ENCODE results near the gene RABEP1. TPM values are rescaled to one million over a fixed set of nuclear protein-coding genes. Genes with fewer than 3 reads are reported as not detected.

RABEP1 gene
- total and polyA plus RNA-seq, 2 donors from 2014 or later, result 21.1 to 47.6 TPM

DNA sequence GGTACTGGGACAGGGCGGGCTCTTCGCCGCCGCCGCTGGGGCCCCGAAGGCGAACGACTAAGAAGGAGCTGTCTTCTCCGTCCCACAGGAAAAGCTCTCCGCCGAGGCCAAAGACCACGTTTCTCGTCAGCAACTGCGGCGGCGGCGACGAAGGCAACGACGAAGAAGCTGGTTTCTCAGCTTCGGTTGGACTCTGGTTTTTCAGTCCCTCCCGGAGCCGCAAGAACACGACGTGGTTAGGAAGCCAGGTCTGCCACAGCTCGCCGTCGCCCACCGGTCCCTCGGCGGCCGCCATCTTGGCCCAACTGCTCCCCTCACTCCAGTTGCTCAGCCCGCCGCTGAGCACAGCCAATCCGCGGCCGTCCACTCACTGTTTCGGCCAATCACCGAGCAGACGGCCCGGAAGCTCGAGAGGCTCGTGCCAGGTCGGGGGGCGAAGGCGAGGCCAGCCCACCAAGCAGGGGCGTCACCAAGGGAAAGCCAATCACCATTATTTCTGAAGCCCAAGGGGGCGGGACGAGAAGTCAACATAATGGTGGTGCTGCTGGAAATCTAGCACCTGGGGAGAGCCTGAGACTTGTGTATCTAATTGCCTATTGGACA lies 137.4 kb downstream of the RABEP1 start, which contains the start of gene NUP88:
Gene NUP88 (minus strand): TSS at position 307 of the 603 bp plus-strand sequence. CDS start 12 bp downstream, at position 295.
- Histone ChIP-seq H3K27ac (ENCODE audit: low read depth in 2 of 2, low read length in 2 of 2) (peak within 1 kb of the TSS; percentile 93 to 96), H3K4me1 (ENCODE audit: control insufficient read depth in 2 of 3, insufficient read depth in 2 of 3, low read depth in 1 of 3, low read length in 3 of 3) (peaks cover 2 to 14% (median 8%) of the 10 kb centered on the region in 3 donors), H3K9me3 (ENCODE audit: control insufficient read depth in 2 of 3, insufficient read depth in 1 of 3, low read length in 3 of 3) (no peaks in the 10 kb centered on the region), H3K27me3 (ENCODE audit: control insufficient read depth, insufficient read depth, low read length) (no peaks in the 10 kb centered on the region), H3K4me3 (ENCODE audit: low read length in 3 of 3) (peak within 1 kb of the TSS; percentile 80 to 99 (median 86)), H3K9ac (ENCODE audit: low read length in 3 of 3) (peak within 1 kb of the TSS; percentile 86 to 97 (median 97)), H3K36me3 (ENCODE audit: control insufficient read depth in 2 of 3, insufficient read depth in 3 of 3, low read length in 3 of 3) (peaks cover 7 to 22% (median 9%) of the 10 kb centered on the region in 3 donors)
- intact Hi-C loops (cut with DNase I), result no loop called here
- TF ChIP-seq, protein P1, sequence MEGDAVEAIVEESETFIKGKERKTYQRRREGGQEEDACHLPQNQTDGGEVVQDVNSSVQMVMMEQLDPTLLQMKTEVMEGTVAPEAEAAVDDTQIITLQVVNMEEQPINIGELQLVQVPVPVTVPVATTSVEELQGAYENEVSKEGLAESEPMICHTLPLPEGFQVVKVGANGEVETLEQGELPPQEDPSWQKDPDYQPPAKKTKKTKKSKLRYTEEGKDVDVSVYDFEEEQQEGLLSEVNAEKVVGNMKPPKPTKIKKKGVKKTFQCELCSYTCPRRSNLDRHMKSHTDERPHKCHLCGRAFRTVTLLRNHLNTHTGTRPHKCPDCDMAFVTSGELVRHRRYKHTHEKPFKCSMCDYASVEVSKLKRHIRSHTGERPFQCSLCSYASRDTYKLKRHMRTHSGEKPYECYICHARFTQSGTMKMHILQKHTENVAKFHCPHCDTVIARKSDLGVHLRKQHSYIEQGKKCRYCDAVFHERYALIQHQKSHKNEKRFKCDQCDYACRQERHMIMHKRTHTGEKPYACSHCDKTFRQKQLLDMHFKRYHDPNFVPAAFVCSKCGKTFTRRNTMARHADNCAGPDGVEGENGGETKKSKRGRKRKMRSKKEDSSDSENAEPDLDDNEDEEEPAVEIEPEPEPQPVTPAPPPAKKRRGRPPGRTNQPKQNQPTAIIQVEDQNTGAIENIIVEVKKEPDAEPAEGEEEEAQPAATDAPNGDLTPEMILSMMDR (IDR thresholded peaks at IDR 0.05; ENCODE audit: borderline replicate concordance, extremely low read depth, insufficient read depth), result no peak
- FAIRE-seq (peak; percentile 56), DNase-seq (peak; percentile 98 to 100 (median 99))

- FAIRE-seq (no peak), DNase-seq (peak; percentile 91 to 97 (median 94))
- peak within 1 kb of the TSS; percentile 93 to 96 for H3K27ac ChIP-seq (ENCODE audit: low read depth in 2 of 2, low read length in 2 of 2)
- peak within 1 kb of the TSS; percentile 80 to 99 (median 86) for H3K4me3 ChIP-seq (ENCODE audit: low read length in 3 of 3)
- peak within 1 kb of the TSS; percentile 86 to 97 (median 97) for H3K9ac ChIP-seq (ENCODE audit: low read length in 3 of 3)
- H3K9me3 ChIP-seq (ENCODE audit: control insufficient read depth in 2 of 3, insufficient read depth in 1 of 3, low read length in 3 of 3), result no peaks in the 10 kb centered on the region
- intact Hi-C loops (cut with DNase I), result no loop called here
- no peaks in the 10 kb centered on the region for H3K27me3 ChIP-seq (ENCODE audit: control insufficient read depth, insufficient read depth, low read length)
- peaks cover 2 to 14% (median 8%) of the 10 kb centered on the region in 3 donors for H3K4me1 ChIP-seq (ENCODE audit: control insufficient read depth in 2 of 3, insufficient read depth in 2 of 3, low read depth in 1 of 3, low read length in 3 of 3)
- TF ChIP-seq, protein P1 (IDR thresholded peaks at IDR 0.05; ENCODE audit: borderline replicate concordance, extremely low read depth, insufficient read depth), result no peak
- peaks cover 7 to 25% (median 9%) of the 10 kb centered on the region in 3 donors for H3K36me3 ChIP-seq (ENCODE audit: control insufficient read depth in 2 of 3, insufficient read depth in 3 of 3, low read length in 3 of 3)
These were observed 138.0 kb downstream of the RABEP1 start, which contains the start of gene RPAIN for GRCh38 chr17:5419959-5420653. TSS of gene RPAIN (plus strand) at chr17:5420182. CDS start at chr17:5420211, 29 bp downstream.

- Histone ChIP-seq H3K4me1 (ENCODE audit: control insufficient read depth in 2 of 3, insufficient read depth in 2 of 3, low read depth in 1 of 3, low read length in 3 of 3) (peaks cover 2 to 11% (median 8%) of the 10 kb centered on the region in 3 donors), H3K27me3 (ENCODE audit: control insufficient read depth, insufficient read depth, low read length) (no peaks in the 10 kb centered on the region), H3K9ac (ENCODE audit: low read length in 3 of 3) (no peak overlapping the region), H3K36me3 (ENCODE audit: control insufficient read depth in 2 of 3, insufficient read depth in 3 of 3, low read length in 3 of 3) (peaks cover 4 to 30% (median 18%) of the 10 kb centered on the region in 3 donors), H3K27ac (ENCODE audit: low read depth in 2 of 2, low read length in 2 of 2) (no peak overlapping the region), H3K9me3 (ENCODE audit: control insufficient read depth in 2 of 3, insufficient read depth in 1 of 3, low read length in 3 of 3) (no peaks in the 10 kb centered on the region), H3K4me3 (ENCODE audit: low read length in 3 of 3) (no peak overlapping the region)
- DNase-seq (no peak), FAIRE-seq (no peak)
- intact Hi-C loops (cut with DNase I), result no loop called here
- TF ChIP-seq, protein P1 (IDR thresholded peaks at IDR 0.05; ENCODE audit: borderline replicate concordance, extremely low read depth, insufficient read depth), result no peak
These were observed 140.4 kb downstream of the RABEP1 start for GRCh38 chr17:5422505-5422904.
